ACC112 (cell line): ENCODE data around the gene BTLA.
"Not testable (repeated sequence)": the region's sequence is repeated elsewhere in the genome, so short reads cannot be mapped to it uniquely, and the experiment has no call there.

Experiments
- H2AFZ ChIP-seq: fragments of 200-600 bp; sonication (generic); one replicate; pipeline ENCODE4 v1.6.0; 2017; ENCODE audit warnings: antibody characterized with exemption, low read length; ENCODE audit not compliant: unreplicated experiment
- H3K27ac ChIP-seq: fragments of 200-600 bp; sonication (generic); 2 replicates; pipeline ENCODE4 v1.5.1; 2014; ENCODE audit warnings: low read depth, mild to moderate bottlenecking, antibody characterized with exemption, low read length, moderate library complexity
- H3K27me3 ChIP-seq: fragments of 200-600 bp; sonication (generic); 2 replicates; pipeline ENCODE4 v1.6.1; 2014; ENCODE audit warnings: mild to moderate bottlenecking, antibody characterized with exemption, low read length, moderate library complexity, mixed read lengths; ENCODE audit not compliant: insufficient read depth
- H3K36me3 ChIP-seq: fragments of 200-600 bp; sonication (generic); 2 replicates; pipeline ENCODE4 v1.6.1; 2016; ENCODE audit warnings: mild to moderate bottlenecking, antibody characterized with exemption, low read length, moderate library complexity, mixed read lengths; ENCODE audit not compliant: insufficient read depth
- H3K4me1 ChIP-seq: fragments of 200-600 bp; sonication (generic); one replicate; pipeline ENCODE4 v1.6.1; 2016; ENCODE audit warnings: low read length, mixed read lengths; ENCODE audit not compliant: insufficient read depth, unreplicated experiment, control insufficient read depth
- H3K4me3 ChIP-seq: fragments of 200-600 bp; sonication (generic); 2 replicates; pipeline ENCODE4 v1.5.1; 2014; ENCODE audit warnings: mild to moderate bottlenecking, low read depth, low read length
- H3K79me2 ChIP-seq: fragments of 200-600 bp; sonication (generic); one replicate; pipeline ENCODE4 v1.6.0; 2016; ENCODE audit warnings: low read length; ENCODE audit not compliant: control insufficient read depth, unreplicated experiment, insufficient read depth

Gene BTLA

DNA sequence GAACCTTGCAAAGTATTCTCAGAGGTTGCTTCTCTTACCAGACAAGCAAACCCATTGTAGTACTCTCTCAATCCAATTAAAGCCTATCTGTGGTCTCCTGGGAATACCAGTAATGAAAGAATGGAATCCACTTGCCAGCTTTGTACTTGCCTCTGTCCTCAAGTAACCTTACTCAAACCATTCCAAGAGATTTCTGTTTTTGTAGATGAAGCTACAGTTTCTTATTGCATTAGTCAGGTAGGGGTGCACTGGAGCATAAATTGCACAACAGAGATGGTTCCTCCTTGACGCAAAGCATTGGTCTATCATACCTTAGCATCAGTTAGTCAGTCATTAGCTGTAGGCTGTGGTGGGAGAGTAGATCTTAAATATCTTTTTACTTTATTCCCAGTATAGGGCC, 52.9 kb downstream of the BTLA start:
- peak overlapping the region; percentile 94 for H3K27ac ChIP-seq
- H3K79me2 ChIP-seq = no peaks in the 10 kb centered on the region
- H3K4me3 ChIP-seq = peak overlapping the region; percentile 17
- H3K4me1 ChIP-seq = peaks cover 32% of the 10 kb centered on the region
- H3K27me3 ChIP-seq = no peaks in the 10 kb centered on the region
- no peak overlapping the region for H2AFZ ChIP-seq
- H3K36me3 ChIP-seq = no peaks in the 10 kb centered on the region

- Histone ChIP-seq H3K4me1 (peaks cover 32% of the 10 kb centered on the region), H3K27ac (peak overlapping the region; percentile 94), H3K27me3 (no peaks in the 10 kb centered on the region), H2AFZ (no peak overlapping the region), H3K4me3 (peak overlapping the region; percentile 17), H3K36me3 (no peaks in the 10 kb centered on the region), H3K79me2 (no peaks in the 10 kb centered on the region)
Observed at GRCh38 chr3:112445839-112446238, 53.4 kb downstream of the BTLA start.

DNA sequence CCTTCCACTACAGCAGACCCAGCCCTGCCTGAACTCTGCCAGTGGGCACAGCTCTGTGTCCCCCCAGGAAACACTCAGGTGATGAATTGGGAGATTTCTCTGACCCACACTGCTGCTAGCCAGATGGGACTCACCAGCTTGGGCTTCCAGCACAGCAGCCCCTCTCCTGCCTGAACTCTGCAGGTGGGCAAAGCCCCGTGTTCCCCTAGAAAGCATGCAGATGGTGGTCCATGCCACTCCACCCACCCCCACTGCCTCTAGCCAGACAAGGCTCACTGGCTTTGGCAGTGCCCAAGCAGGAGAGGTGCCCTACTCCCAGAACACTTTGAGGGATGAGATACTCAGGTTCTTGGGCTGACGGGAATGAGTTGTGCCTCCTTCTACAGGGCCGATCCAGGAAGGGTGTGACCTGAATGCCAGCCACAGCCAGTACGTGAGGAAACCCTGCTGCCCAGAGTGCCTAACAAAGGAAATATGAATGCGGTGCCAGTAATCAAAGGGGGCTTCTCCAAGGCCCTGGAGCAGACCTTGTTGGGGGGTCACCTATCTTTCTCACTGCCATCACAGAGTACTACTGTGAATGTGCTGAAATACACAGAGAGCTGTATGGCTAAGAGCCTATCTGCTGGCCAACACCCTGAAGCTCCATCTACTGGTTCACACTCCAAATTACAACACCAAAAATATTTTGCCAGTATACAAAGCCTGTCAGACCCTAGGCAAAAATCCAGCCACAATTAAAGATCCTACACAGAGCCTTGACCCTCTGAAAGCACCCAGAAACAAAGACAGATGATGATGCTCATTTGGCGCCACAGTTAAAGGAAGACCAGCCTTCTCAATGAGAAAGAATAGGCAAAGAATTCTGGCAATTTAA, 61.9 kb downstream of the BTLA start:
- H3K79me2 ChIP-seq = no peaks in the 10 kb centered on the region
- H3K27me3 ChIP-seq = no peaks in the 10 kb centered on the region
- H2AFZ ChIP-seq = no peak overlapping the region
- H3K4me1 ChIP-seq = no peaks in the 10 kb centered on the region
- no peak overlapping the region for H3K27ac ChIP-seq
- no peaks in the 10 kb centered on the region for H3K36me3 ChIP-seq
- no peak overlapping the region for H3K4me3 ChIP-seq

GRCh38 chr3:112429960-112430359, 69.3 kb downstream of the BTLA start:
- Histone ChIP-seq H3K4me3 (no peak overlapping the region), H3K27ac (no peak overlapping the region), H2AFZ (no peak overlapping the region), H3K36me3 (no peaks in the 10 kb centered on the region), H3K4me1 (no peaks in the 10 kb centered on the region), H3K27me3 (no peaks in the 10 kb centered on the region), H3K79me2 (no peaks in the 10 kb centered on the region)

DNA sequence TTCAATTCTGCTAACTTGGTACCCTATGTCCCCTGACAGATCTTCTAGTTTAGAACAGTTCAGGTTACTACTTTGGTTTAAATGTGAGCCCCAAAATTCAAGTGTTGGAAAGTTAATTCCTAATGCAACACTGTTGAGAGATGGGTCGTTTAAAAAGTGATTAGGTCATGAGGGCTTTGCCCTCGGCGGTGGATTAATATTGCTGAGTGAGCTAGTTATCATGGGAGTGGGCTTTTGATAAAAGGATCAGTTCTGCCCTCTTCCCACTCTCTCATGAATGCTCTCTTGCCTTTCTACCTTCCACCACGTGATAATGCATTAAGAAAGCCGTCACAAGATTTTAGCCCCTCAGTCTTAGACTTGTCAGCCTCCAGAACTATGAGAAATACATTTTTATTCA, 72.1 kb downstream of the BTLA start:
- Histone ChIP-seq H3K27ac (no peak overlapping the region), H3K27me3 (no peaks in the 10 kb centered on the region), H3K79me2 (no peaks in the 10 kb centered on the region), H3K36me3 (no peaks in the 10 kb centered on the region), H2AFZ (no peak overlapping the region), H3K4me3 (no peak overlapping the region), H3K4me1 (no peaks in the 10 kb centered on the region)

- Histone ChIP-seq H3K4me3 (no peak overlapping the region), H3K36me3 (no peaks in the 10 kb centered on the region), H3K79me2 (no peaks in the 10 kb centered on the region), H3K27me3 (no peaks in the 10 kb centered on the region), H3K4me1 (no peaks in the 10 kb centered on the region), H2AFZ (peak overlapping the region; percentile 4), H3K27ac (no peak overlapping the region)
Observed at GRCh38 chr3:112425858-112426750, 73.2 kb downstream of the BTLA start.

- no peaks in the 10 kb centered on the region for H3K36me3 ChIP-seq
- no peaks in the 10 kb centered on the region for H3K79me2 ChIP-seq
- no peaks in the 10 kb centered on the region for H3K27me3 ChIP-seq
- H3K4me3 ChIP-seq = no peak overlapping the region
- no peaks in the 10 kb centered on the region for H3K4me1 ChIP-seq
- no peak overlapping the region for H3K27ac ChIP-seq
- no peak overlapping the region for H2AFZ ChIP-seq
Observed at GRCh38 chr3:112425382-112425781, 73.9 kb downstream of the BTLA start.

DNA sequence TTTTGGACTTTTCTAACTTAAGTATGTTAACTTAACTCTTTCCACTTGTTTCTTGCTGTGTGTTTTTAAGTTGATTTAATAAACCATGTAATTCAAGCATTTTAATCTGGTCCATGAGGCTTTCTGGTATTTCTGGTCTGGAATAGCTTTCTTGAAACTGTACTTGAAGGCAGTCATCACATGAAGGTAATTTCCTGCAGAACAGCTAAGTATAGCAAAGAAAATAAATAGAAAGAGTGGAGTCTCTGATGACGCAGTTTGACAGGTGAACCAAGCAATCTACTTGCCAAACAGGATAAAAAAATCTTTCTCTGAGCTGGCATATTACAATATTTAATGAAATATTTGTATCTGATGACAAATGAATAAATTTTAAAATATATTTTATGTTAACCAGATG, 74.9 kb downstream of the BTLA start:
- Histone ChIP-seq H3K27me3 (no peaks in the 10 kb centered on the region), H3K36me3 (no peaks in the 10 kb centered on the region), H2AFZ (no peak overlapping the region), H3K4me1 (no peaks in the 10 kb centered on the region), H3K4me3 (no peak overlapping the region), H3K27ac (no peak overlapping the region), H3K79me2 (no peaks in the 10 kb centered on the region)

DNA sequence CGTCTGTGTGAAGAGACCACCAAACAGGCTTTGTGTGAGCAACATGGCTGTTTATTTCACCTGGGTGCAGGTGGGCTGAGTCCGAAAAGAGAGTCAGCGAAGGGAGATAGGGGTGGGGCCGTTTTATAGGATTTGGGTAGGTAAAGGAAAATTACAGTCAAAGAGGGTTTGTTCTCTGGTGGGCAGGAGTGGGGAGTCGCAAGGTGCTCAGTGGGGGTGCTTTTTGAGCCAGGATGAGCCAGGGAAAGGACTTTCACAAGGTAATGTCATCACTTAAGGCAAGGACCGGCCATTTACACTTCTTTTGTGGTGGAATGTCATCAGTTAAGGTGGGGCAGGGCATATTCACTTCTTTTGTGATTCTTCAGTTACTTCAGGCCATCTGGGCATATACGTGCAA, 76.4 kb downstream of the BTLA start:
- H2AFZ ChIP-seq, H3K27me3 ChIP-seq, H3K4me3 ChIP-seq: not testable (repeated sequence)

GRCh38 chr3:112418526-112418925, 80.7 kb downstream of the BTLA start:
- not testable (repeated sequence) for H2AFZ ChIP-seq, H3K36me3 ChIP-seq, H3K27me3 ChIP-seq, H3K4me1 ChIP-seq, H3K27ac ChIP-seq, H3K79me2 ChIP-seq, H3K4me3 ChIP-seq

More for the DNA sequence above, 76.4 kb downstream of the BTLA start:
- H3K36me3 ChIP-seq, H3K79me2 ChIP-seq, H3K4me1 ChIP-seq, H3K27ac ChIP-seq: not testable (repeated sequence)
